Measurements from ENCODE around the gene CMTM3. TPM values are rescaled to one million over a fixed set of nuclear protein-coding genes. Genes with fewer than 3 reads are reported as not detected.

Gene CMTM3
- total RNA-seq, 1 donor from 2014 or later, result 104 TPM

DNA sequence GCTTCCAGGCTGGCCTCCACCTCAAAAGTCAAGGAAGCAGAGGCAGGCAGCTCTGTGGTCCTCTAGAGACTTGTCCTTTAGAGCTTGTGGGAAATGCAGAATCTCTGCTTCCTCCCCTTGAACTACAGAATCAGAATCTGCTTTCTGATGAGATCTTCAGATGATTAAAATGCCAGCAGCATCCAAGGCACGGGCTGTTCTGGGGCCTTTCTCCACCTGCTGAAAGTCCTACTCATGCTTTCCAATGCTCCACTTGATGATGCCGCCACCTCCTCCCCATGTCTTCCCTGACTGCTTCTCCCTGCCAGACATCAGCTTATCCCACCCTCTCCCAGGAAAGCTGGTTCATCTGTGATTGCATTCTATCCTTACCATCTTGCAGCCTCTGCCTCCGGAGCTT lies 33.3 kb downstream of the CMTM3 start:
- TF ChIP-seq, protein P1, sequence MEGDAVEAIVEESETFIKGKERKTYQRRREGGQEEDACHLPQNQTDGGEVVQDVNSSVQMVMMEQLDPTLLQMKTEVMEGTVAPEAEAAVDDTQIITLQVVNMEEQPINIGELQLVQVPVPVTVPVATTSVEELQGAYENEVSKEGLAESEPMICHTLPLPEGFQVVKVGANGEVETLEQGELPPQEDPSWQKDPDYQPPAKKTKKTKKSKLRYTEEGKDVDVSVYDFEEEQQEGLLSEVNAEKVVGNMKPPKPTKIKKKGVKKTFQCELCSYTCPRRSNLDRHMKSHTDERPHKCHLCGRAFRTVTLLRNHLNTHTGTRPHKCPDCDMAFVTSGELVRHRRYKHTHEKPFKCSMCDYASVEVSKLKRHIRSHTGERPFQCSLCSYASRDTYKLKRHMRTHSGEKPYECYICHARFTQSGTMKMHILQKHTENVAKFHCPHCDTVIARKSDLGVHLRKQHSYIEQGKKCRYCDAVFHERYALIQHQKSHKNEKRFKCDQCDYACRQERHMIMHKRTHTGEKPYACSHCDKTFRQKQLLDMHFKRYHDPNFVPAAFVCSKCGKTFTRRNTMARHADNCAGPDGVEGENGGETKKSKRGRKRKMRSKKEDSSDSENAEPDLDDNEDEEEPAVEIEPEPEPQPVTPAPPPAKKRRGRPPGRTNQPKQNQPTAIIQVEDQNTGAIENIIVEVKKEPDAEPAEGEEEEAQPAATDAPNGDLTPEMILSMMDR (IDR thresholded peaks at IDR 0.05), result no peak
- H3K4me3 Mint-ChIP-seq (ENCODE audit: unreplicated experiment), result no peak overlapping the region
- no peak overlapping the region for H3K27ac Mint-ChIP-seq (ENCODE audit: unreplicated experiment)
- peaks cover 7% of the 10 kb centered on the region for H3K4me1 Mint-ChIP-seq (ENCODE audit: unreplicated experiment)
- no peaks in the 10 kb centered on the region for H3K9me3 Mint-ChIP-seq (ENCODE audit: unreplicated experiment)
- no peaks in the 10 kb centered on the region for H3K27me3 Mint-ChIP-seq (ENCODE audit: unreplicated experiment)
- no peak for DNase-seq (ENCODE audit: extremely low spot score, unreplicated experiment)
- H3K36me3 Mint-ChIP-seq (ENCODE audit: unreplicated experiment), result peaks cover 12% of the 10 kb centered on the region

GRCh38 chr16:66639091-66639885 lies 34.8 kb downstream of the CMTM3 start:
- H3K36me3 Mint-ChIP-seq (ENCODE audit: unreplicated experiment), result peaks cover 8% of the 10 kb centered on the region
- no peak overlapping the region for H3K27ac Mint-ChIP-seq (ENCODE audit: unreplicated experiment)
- H3K4me1 Mint-ChIP-seq (ENCODE audit: unreplicated experiment), result peaks cover 7% of the 10 kb centered on the region
- TF ChIP-seq, protein P1 (IDR thresholded peaks at IDR 0.05), result no peak
- no peak for DNase-seq (ENCODE audit: extremely low spot score, unreplicated experiment)
- H3K9me3 Mint-ChIP-seq (ENCODE audit: unreplicated experiment), result no peaks in the 10 kb centered on the region
- H3K4me3 Mint-ChIP-seq (ENCODE audit: unreplicated experiment), result no peak overlapping the region
- H3K27me3 Mint-ChIP-seq (ENCODE audit: unreplicated experiment), result no peaks in the 10 kb centered on the region

- no peaks in the 10 kb centered on the region for H3K9me3 Mint-ChIP-seq (ENCODE audit: unreplicated experiment)
- TF ChIP-seq, protein P1 (IDR thresholded peaks at IDR 0.05), result no peak
- H3K27ac Mint-ChIP-seq (ENCODE audit: unreplicated experiment), result no peak overlapping the region
- H3K4me3 Mint-ChIP-seq (ENCODE audit: unreplicated experiment), result no peak overlapping the region
- H3K27me3 Mint-ChIP-seq (ENCODE audit: unreplicated experiment), result no peaks in the 10 kb centered on the region
- DNase-seq (ENCODE audit: extremely low spot score, unreplicated experiment), result no peak
- H3K4me1 Mint-ChIP-seq (ENCODE audit: unreplicated experiment), result peaks cover 7% of the 10 kb centered on the region
- H3K36me3 Mint-ChIP-seq (ENCODE audit: unreplicated experiment), result peaks cover 8% of the 10 kb centered on the region
These were observed 36.3 kb downstream of the CMTM3 start for GRCh38 chr16:66640724-66641314.

GRCh38 chr16:66641387-66641786 lies 36.9 kb downstream of the CMTM3 start:
- no peaks in the 10 kb centered on the region for H3K9me3 Mint-ChIP-seq (ENCODE audit: unreplicated experiment)
- H3K27me3 Mint-ChIP-seq (ENCODE audit: unreplicated experiment), result no peaks in the 10 kb centered on the region
- no peak overlapping the region for H3K4me3 Mint-ChIP-seq (ENCODE audit: unreplicated experiment)
- DNase-seq (ENCODE audit: extremely low spot score, unreplicated experiment), result no peak
- H3K27ac Mint-ChIP-seq (ENCODE audit: unreplicated experiment), result no peak overlapping the region
- peaks cover 3% of the 10 kb centered on the region for H3K36me3 Mint-ChIP-seq (ENCODE audit: unreplicated experiment)
- TF ChIP-seq, protein P1 (IDR thresholded peaks at IDR 0.05), result no peak
- peaks cover 7% of the 10 kb centered on the region for H3K4me1 Mint-ChIP-seq (ENCODE audit: unreplicated experiment)

- Mint-ChIP-seq H3K36me3 (ENCODE audit: unreplicated experiment) (no peaks in the 10 kb centered on the region), H3K27ac (ENCODE audit: unreplicated experiment) (no peak overlapping the region), H3K27me3 (ENCODE audit: unreplicated experiment) (no peaks in the 10 kb centered on the region), H3K9me3 (ENCODE audit: unreplicated experiment) (no peaks in the 10 kb centered on the region), H3K4me3 (ENCODE audit: unreplicated experiment) (no peak overlapping the region), H3K4me1 (ENCODE audit: unreplicated experiment) (peaks cover 10% of the 10 kb centered on the region)
- TF ChIP-seq, protein P1 (IDR thresholded peaks at IDR 0.05), result no peak
- no peak for DNase-seq (ENCODE audit: extremely low spot score, unreplicated experiment)
These were observed 43.4 kb downstream of the CMTM3 start for GRCh38 chr16:66647866-66648265.
